ENCODE measurements around the gene CNIH3.

The CNIH3 gene

DNA sequence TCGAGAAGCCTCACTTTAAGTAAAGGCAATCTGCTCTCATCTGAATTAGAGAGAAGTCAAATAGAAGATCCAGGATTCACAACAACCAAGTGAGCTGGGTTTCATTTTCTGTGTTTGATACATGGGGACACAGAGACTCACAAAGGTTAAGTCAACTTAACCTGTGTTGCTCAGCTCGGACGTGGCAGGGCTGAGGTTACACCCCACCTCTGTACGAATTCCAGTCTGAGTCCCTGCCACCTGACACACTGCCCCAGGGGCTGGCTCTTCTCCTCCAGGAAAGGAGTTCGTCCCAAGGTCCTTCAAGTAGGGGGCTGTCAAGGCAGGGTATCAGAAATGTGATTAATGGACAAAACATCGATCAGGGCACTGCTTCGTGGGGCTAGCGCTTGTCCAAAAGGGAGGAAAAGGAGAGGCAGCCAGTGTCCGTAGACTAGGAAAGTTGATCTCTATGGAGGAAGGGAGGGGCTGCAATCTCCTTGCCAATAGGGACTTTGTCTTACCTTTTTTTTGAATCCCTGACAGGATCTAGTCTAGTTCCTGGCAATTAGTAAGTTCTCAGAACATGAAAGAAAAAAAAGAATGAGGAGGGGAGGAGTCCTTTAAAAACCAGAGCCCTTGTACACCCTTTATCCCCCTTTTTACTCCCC, 116.4 kb downstream of the CNIH3 start:
- H3K4me3 ChIP-seq (ENCODE audit: low read length) = no peak overlapping the region
- no peak for DNase-seq (ENCODE audit: low read depth)
- TF ChIP-seq CTCF (IDR thresholded peaks at IDR 0.05; ENCODE audit: insufficient read depth, low read depth, low read length, missing control alignments) = no peak

DNA sequence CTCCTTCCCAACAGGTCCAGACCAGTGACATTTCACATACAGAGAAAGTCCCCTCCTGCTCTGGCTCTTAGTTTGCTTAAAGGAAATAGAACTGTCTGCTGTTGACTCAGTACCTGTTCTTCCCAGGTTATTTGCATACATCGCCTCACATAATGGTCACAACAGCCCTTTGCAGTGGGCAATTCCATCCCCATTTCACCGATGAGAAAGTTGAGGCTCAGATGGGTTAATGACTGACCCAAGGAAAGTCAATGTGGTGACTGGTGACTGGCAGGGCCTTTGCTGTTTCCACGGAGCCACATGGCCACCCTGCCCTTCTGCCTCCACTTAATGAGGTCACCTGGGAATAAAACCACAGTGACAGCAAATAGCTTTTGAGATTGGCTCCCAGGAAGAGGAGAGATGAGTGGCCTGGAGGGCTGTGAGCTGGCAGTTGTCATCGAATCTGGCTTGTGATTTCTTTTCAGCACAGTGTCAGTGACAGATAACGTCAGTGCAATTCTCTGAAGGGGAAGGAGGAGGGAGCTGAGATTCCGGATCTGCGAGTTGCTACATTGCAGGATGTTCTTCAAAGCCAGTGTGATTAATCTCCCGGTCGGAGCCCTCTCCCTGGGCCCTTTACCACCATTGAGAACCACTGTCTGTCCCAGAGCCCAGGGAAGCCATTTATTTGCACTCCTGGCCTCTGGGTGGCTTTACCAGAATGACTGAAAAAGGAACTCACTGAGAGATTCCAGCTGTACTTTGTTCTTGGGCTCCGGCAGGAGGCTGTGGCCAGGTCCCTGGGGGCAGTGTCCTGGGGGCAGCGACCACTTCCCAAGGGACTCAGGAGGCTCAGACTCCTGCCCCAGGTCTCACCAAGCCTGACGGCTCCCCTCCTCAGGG, 117.2 kb downstream of the CNIH3 start:
- no peak overlapping the region for H3K4me3 ChIP-seq (ENCODE audit: low read length)
- TF ChIP-seq CTCF (IDR thresholded peaks at IDR 0.05; ENCODE audit: insufficient read depth, low read depth, low read length, missing control alignments) = no peak
- DNase-seq (ENCODE audit: low read depth) = peak; percentile 77

DNA sequence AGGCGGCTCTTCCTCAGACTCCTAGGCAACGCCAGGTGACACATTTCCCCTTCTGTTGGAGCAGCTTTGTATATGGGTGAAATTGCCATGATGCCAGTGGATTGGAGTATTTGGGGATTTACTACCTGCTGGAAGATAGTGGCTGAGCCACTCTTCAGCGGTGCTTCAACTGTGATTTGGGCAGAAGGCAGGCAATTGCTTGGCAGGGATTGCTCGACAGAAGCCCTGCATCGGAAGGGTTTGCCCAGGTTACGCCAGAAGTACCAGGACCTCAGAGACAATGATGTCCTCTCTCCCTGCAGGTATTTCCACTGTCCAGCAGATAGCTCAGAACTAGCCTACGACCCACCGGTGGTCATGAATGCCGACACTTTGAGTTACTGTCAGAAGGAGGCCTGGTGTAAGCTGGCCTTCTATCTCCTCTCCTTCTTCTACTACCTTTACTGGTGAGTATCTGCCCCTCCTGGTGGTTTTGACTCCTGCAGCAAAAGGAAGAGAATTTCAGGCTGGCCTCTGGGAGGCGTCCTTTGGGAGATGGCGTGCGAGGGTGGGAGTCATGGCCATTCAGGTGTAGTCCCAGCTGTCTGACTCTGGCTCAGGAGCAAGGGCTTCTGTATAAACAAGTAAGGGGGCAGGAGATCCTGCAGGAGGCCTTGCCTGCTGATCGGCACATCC, 118.3 kb downstream of the CNIH3 start:
- DNase-seq (ENCODE audit: low read depth) = no peak
- peak; percentile 2 for TF ChIP-seq CTCF (IDR thresholded peaks at IDR 0.05; ENCODE audit: insufficient read depth, low read depth, low read length, missing control alignments)

DNA sequence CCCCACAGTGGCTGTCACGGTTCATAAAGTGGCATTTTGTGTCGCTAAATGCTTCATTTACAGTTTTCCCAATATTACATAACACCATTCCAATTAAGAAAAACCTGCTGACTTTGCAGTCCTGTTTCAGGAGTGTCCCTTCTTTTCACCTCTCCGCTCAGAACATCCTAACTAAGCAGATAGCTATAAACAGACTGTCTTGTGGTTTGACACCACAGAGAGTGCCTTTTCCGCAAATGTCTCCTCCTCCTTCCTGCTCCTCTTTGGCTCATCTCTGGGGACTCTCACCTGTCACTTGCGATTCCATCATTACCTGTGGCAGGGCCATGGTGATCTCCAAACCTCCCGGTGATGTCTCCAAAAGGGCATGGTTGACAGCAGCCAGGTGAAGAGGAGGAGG, 119.0 kb downstream of the CNIH3 start:
- TF ChIP-seq CTCF (IDR thresholded peaks at IDR 0.05; ENCODE audit: insufficient read depth, low read depth, low read length, missing control alignments) = no peak
- DNase-seq (ENCODE audit: low read depth) = no peak
- H3K4me3 ChIP-seq (ENCODE audit: low read length) = no peak overlapping the region

More for the DNA sequence above, 118.3 kb downstream of the CNIH3 start:
- H3K4me3 ChIP-seq (ENCODE audit: low read length) = no peak overlapping the region

- no peak for TF ChIP-seq CTCF (IDR thresholded peaks at IDR 0.05; ENCODE audit: insufficient read depth, low read depth, low read length, missing control alignments)
- no peak overlapping the region for H3K4me3 ChIP-seq (ENCODE audit: low read length)
- no peak for DNase-seq (ENCODE audit: low read depth)
These were observed 120.7 kb downstream of the CNIH3 start for GRCh38 chr1:224736619-224737352.

GRCh38 chr1:224737353-224737727, 121.2 kb downstream of the CNIH3 start:
- no peak for TF ChIP-seq CTCF (IDR thresholded peaks at IDR 0.05; ENCODE audit: insufficient read depth, low read depth, low read length, missing control alignments)
- no peak for DNase-seq (ENCODE audit: low read depth)
- no peak overlapping the region for H3K4me3 ChIP-seq (ENCODE audit: low read length)

Data from epithelial cell of esophagus (primary cell).